SK-N-SH (cell line): ENCODE data around the gene GNB1L. TPM values are rescaled to one million over a fixed set of nuclear protein-coding genes. Genes with fewer than 3 reads are reported as not detected.

Source experiments
- CTCF ChIA-PET: fragments of 300-600, 350-600 bp; formaldehyde crosslinking; extraction: SDS; loops from one replicate; lab custom pipeline; 2021; lab: Yijun Ruan, JAX
- POLR2A ChIA-PET: fragments of 350-600 bp; sonication (Branson Sonifier 250); formaldehyde crosslinking; extraction: SDS; loops from one replicate; lab custom pipeline; 2020; ENCODE audit warnings: antibody characterized with exemption, inconsistent platforms; lab: Yijun Ruan, JAX
- DNase-seq: peaks from one replicate; pipeline ENCODE4 v3.0.0; 2012
- H2AFZ ChIP-seq: fragments of 200-600 bp; sonication (generic); 2 replicates; pipeline ENCODE4 v1.8.1; 2016; ENCODE audit warnings: antibody characterized with exemption, mild to moderate bottlenecking, low read depth
- H3F3A ChIP-seq: fragments of 200-600 bp; sonication (generic); replicated peaks from 2 replicates; pipeline ENCODE3; 2016; ENCODE audit warnings: antibody characterized with exemption, mild to moderate bottlenecking; ENCODE audit not compliant: insufficient read depth
- H3K27ac ChIP-seq, 2 experiments: fragments of 200-500 bp in 1 of 2; fragments of 200-600 bp in 1 of 2; sonication (Bioruptor generic) in 1 of 2; sonication (generic), shearing (Covaris generic) in 1 of 2; 2 replicates each; pipeline versions ENCODE4 v1.5.1 to v1.6.1; 2014 to 2016; ENCODE audit warnings: low read depth in 2 of 2, inconsistent platforms in 1 of 2, low read length in 1 of 2, mild to moderate bottlenecking in 1 of 2, mixed read lengths in 1 of 2
- H3K27me3 ChIP-seq: fragments of 200-600 bp; sonication (generic), shearing (Covaris generic); 2 replicates; pipeline ENCODE4 v1.6.1; 2016; ENCODE audit warnings: mixed run types; ENCODE audit not compliant: insufficient read depth
- H3K36me3 ChIP-seq, 2 experiments: fragments of 200-500 bp in 1 of 2; fragments of 200-600 bp in 1 of 2; sonication (Bioruptor generic) in 1 of 2; sonication (generic) in 1 of 2; replicated peaks in 1 of 2; 2 replicates each; pipeline versions ENCODE3 to v1.5.1; 2014 to 2016; ENCODE audit warnings: low read length in 1 of 2, mild to moderate bottlenecking in 1 of 2; ENCODE audit not compliant: insufficient read depth in 2 of 2, control insufficient read depth in 1 of 2
- H3K4me1 ChIP-seq, 2 experiments: fragments of 200-500 bp in 1 of 2; fragments of 200-600 bp in 1 of 2; sonication (Bioruptor generic) in 1 of 2; sonication (generic), shearing (Covaris generic) in 1 of 2; 2 replicates each; pipeline versions ENCODE4 v1.5.1 to v1.6.1; 2014 to 2016; ENCODE audit warnings: low read depth in 1 of 2, low read length in 1 of 2, mixed run types in 1 of 2; ENCODE audit not compliant: insufficient read depth in 2 of 2, control insufficient read depth in 1 of 2
- H3K4me2 ChIP-seq: fragments of 200-600 bp; sonication (generic), shearing (Covaris generic); 2 replicates; pipeline ENCODE4 v1.6.1; 2017; ENCODE audit warnings: mixed run types
- H3K4me3 ChIP-seq, 2 experiments: fragments of 200-500 bp in 1 of 2; fragments of 200-600 bp in 1 of 2; sonication (Bioruptor generic) in 1 of 2; sonication (generic), shearing (Covaris generic) in 1 of 2; 2 replicates each; pipeline versions ENCODE4 v1.5.1 to v1.8.1; 2014 to 2016; ENCODE audit warnings: low read depth in 2 of 2, inconsistent platforms in 1 of 2, low read length in 1 of 2, mild to moderate bottlenecking in 1 of 2, mixed read lengths in 1 of 2, moderate library complexity in 1 of 2
- H3K79me2 ChIP-seq: fragments of 200-600 bp; sonication (generic); 2 replicates; pipeline ENCODE4 v1.8.1; 2017; ENCODE audit warnings: mild to moderate bottlenecking; ENCODE audit not compliant: insufficient read depth
- H3K9ac ChIP-seq: fragments of 200-600 bp; sonication (generic); 2 replicates; pipeline ENCODE4 v1.6.1; 2017; ENCODE audit warnings: mixed run types
- H3K9me2 ChIP-seq: fragments of 200-600 bp; sonication (generic); 2 replicates; pipeline ENCODE4 v1.6.1; 2017; ENCODE audit warnings: mixed run types
- H3K9me3 ChIP-seq: fragments of 200-600 bp; sonication (generic); 2 replicates; pipeline ENCODE4 v1.6.1; 2017; ENCODE audit warnings: mixed run types, mild to moderate bottlenecking, moderate library complexity
- H4K20me1 ChIP-seq: fragments of 200-600 bp; sonication (generic); 2 replicates; pipeline ENCODE4 v1.6.1; 2017; ENCODE audit warnings: mild to moderate bottlenecking, mixed run types; ENCODE audit not compliant: insufficient read depth
- ELF1 ChIP-seq: IDR thresholded peaks from 2 replicates; pipeline ENCODE4 v1.4.0; 2012
- EP300 ChIP-seq, 2 experiments: IDR thresholded peaks; 2 replicates each; pipeline versions ENCODE4 v1.4.0 to v1.6.1; 2012; ENCODE audit warnings: borderline replicate concordance in 1 of 2, low read depth in 1 of 2, low read length in 1 of 2
- JUND ChIP-seq: IDR thresholded peaks from 2 replicates; pipeline ENCODE4 v1.4.0; 2012
- MEF2A ChIP-seq: IDR thresholded peaks from 2 replicates; pipeline ENCODE4 v1.4.0; 2012; ENCODE audit warnings: low read depth, borderline replicate concordance
- NRF1 ChIP-seq: IDR thresholded peaks from 2 replicates; pipeline ENCODE4 v1.6.1; 2012; ENCODE audit warnings: low read depth, mild to moderate bottlenecking, low read length
- POLR2AphosphoS5 ChIP-seq: IDR thresholded peaks from 2 replicates; pipeline ENCODE4 v1.6.1; 2012; ENCODE audit warnings: low read depth, low read length
- RXRA ChIP-seq: IDR thresholded peaks from 2 replicates; pipeline ENCODE4 v1.4.0; 2012; ENCODE audit warnings: low read depth, mild to moderate bottlenecking, borderline replicate concordance
- TEAD4 ChIP-seq: IDR thresholded peaks from 2 replicates; pipeline ENCODE4 v1.4.0; 2012; ENCODE audit warnings: mild to moderate bottlenecking, borderline replicate concordance; ENCODE audit not compliant: insufficient read depth
- YY1 ChIP-seq: IDR thresholded peaks from 2 replicates; pipeline ENCODE4 v1.4.0; 2012; ENCODE audit warnings: low read depth, mild to moderate bottlenecking
- WGBS: methylation state at CpG from one replicate; pipeline ENCODE4 v1.1.6; 2017; ENCODE audit warnings: low lambda C conversion rate; 5-methylcytosine and 5-hydroxymethylcytosine counted together
- polyA plus RNA-seq, 3 experiments: library from polyadenylated mRNA; depleted of rRNA; stranded (reverse); fragments of >200 nt; gene quantifications; 2 replicates each; pipeline ENCODE4 v1.2.3, GENCODE V29; 2012
- TF ChIP-seq, protein P1 (sequence below): IDR thresholded peaks from 2 replicates; pipeline ENCODE4 v1.4.0; 2012; ENCODE audit warnings: low read depth
- TF ChIP-seq, protein P2 (sequence below): IDR thresholded peaks from 2 replicates; pipeline ENCODE4 v1.4.0; 2012; ENCODE audit warnings: low read depth, borderline replicate concordance
- TF ChIP-seq, protein P3 (sequence below): IDR thresholded peaks from 2 replicates; pipeline ENCODE4; 2012
- TF ChIP-seq, protein P4 (sequence below): IDR thresholded peaks from 2 replicates; pipeline ENCODE4 v1.6.1; 2012; ENCODE audit warnings: mild to moderate bottlenecking, low read depth, low read length, moderate library complexity
- TF ChIP-seq, protein P5 (sequence below): fragments of 200-600 bp; sonication (generic); IDR thresholded peaks from 2 replicates; pipeline ENCODE4 v1.6.1; 2017; ENCODE audit warnings: antibody characterized with exemption, mild to moderate bottlenecking, moderate library complexity

GNB1L gene
- polyA plus RNA-seq, 1 of the 3 experiments (the other 2 are of a cell fraction), result 5.9 TPM

DNA sequence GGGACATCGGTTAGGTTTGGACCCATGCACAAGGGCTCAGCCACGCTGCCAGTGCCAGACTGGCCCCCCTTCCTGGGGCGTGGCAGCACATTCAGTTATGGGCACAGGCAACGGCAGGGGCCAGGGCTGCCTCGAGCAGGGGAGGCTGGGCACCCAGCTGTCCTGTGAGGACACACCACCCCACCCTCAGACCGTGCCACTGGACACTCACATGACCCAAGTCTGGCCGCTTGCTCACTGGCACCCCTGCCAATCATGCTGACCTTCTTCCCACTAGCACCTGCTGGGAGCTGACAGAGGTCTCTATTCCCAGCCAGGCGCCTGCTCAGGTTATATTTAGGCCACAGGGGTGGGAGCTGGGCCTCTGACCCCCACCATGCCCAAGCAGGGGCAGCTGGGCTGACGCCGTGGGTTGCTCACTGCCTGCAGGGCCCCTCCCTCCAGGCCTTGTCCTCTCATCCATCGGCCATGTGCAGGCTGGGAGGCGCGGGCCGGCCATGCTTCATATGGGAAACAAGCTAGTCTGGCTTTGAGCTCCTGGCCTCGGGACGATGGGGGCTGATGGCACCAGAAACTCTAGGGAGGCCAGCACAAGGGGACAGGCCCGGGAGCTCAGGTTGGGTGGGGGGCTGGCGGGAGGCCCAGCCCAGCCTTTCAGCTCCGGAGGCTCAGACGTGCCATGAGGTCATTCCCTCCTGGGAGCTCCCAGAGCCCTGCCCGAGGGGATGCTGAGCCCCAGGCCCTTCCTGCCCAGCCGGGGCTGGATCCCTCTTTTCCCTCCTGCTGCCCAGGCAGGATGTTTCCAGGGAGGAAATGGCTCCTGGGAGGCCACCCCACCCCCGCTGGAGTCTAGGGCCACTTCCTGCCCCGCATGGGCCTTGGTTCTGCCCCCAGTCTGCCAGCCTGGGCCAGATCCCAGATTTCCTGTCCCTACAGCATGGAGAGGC is 109.2 kb downstream of the GNB1L start:
- 89% methylated on average over 9 of the region's 24 CpGs for WGBS
- H3K79me2 ChIP-seq, result no peaks in the 10 kb centered on the region
- no peaks in the 10 kb centered on the region for H3K36me3 ChIP-seq
- peak overlapping the region; percentile 29; the same call in 1 of the 2 replicates for H2AFZ ChIP-seq
- ChIA-PET CTCF (interaction anchor here (0.9 to 4.7 kb wide), 11 partner anchors 11 to 182 kb away, joined by 3 to 54 read pairs (median 3); no protein-coding TSS in a partner anchor), POLR2A (interaction anchor here (0.6 kb wide), 1 partner anchor 39 kb away, joined by 3 read pairs; no protein-coding TSS in a partner anchor)
- H3K4me1 ChIP-seq, result peaks cover 0 to 15% of the 10 kb centered on the region in 2 experiments; a peak in 1 of 4 replicates
- H3K4me2 ChIP-seq, result no peak overlapping the region
- no peaks in the 10 kb centered on the region for H3K9me3 ChIP-seq
- no peaks in the 10 kb centered on the region for H4K20me1 ChIP-seq
- no peak overlapping the region for H3K9ac ChIP-seq
- TF ChIP-seq NRF1 (no peak), ELF1 (no peak), RXRA (no peak), YY1 (no peak), MEF2A (no peak), JUND (no peak), TEAD4 (no peak), EP300 (IDR thresholded peaks at IDR 0.05; ENCODE audit: borderline replicate concordance in 1 of 2, low read depth in 1 of 2, low read length in 1 of 2) (no peak), POLR2AphosphoS5 (no peak)
- TF ChIP-seq, protein P1, sequence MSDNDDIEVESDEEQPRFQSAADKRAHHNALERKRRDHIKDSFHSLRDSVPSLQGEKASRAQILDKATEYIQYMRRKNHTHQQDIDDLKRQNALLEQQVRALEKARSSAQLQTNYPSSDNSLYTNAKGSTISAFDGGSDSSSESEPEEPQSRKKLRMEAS, result no peak
- TF ChIP-seq, protein P2, sequence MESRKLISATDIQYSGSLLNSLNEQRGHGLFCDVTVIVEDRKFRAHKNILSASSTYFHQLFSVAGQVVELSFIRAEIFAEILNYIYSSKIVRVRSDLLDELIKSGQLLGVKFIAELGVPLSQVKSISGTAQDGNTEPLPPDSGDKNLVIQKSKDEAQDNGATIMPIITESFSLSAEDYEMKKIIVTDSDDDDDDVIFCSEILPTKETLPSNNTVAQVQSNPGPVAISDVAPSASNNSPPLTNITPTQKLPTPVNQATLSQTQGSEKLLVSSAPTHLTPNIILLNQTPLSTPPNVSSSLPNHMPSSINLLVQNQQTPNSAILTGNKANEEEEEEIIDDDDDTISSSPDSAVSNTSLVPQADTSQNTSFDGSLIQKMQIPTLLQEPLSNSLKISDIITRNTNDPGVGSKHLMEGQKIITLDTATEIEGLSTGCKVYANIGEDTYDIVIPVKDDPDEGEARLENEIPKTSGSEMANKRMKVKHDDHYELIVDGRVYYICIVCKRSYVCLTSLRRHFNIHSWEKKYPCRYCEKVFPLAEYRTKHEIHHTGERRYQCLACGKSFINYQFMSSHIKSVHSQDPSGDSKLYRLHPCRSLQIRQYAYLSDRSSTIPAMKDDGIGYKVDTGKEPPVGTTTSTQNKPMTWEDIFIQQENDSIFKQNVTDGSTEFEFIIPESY, result no peak
- TF ChIP-seq, protein P3, sequence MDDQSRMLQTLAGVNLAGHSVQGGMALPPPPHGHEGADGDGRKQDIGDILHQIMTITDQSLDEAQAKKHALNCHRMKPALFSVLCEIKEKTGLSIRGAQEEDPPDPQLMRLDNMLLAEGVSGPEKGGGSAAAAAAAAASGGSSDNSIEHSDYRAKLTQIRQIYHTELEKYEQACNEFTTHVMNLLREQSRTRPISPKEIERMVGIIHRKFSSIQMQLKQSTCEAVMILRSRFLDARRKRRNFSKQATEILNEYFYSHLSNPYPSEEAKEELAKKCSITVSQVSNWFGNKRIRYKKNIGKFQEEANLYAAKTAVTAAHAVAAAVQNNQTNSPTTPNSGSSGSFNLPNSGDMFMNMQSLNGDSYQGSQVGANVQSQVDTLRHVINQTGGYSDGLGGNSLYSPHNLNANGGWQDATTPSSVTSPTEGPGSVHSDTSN, result no peak
- TF ChIP-seq, protein P4, sequence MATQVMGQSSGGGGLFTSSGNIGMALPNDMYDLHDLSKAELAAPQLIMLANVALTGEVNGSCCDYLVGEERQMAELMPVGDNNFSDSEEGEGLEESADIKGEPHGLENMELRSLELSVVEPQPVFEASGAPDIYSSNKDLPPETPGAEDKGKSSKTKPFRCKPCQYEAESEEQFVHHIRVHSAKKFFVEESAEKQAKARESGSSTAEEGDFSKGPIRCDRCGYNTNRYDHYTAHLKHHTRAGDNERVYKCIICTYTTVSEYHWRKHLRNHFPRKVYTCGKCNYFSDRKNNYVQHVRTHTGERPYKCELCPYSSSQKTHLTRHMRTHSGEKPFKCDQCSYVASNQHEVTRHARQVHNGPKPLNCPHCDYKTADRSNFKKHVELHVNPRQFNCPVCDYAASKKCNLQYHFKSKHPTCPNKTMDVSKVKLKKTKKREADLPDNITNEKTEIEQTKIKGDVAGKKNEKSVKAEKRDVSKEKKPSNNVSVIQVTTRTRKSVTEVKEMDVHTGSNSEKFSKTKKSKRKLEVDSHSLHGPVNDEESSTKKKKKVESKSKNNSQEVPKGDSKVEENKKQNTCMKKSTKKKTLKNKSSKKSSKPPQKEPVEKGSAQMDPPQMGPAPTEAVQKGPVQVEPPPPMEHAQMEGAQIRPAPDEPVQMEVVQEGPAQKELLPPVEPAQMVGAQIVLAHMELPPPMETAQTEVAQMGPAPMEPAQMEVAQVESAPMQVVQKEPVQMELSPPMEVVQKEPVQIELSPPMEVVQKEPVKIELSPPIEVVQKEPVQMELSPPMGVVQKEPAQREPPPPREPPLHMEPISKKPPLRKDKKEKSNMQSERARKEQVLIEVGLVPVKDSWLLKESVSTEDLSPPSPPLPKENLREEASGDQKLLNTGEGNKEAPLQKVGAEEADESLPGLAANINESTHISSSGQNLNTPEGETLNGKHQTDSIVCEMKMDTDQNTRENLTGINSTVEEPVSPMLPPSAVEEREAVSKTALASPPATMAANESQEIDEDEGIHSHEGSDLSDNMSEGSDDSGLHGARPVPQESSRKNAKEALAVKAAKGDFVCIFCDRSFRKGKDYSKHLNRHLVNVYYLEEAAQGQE, result no peak
- TF ChIP-seq, protein P5, sequence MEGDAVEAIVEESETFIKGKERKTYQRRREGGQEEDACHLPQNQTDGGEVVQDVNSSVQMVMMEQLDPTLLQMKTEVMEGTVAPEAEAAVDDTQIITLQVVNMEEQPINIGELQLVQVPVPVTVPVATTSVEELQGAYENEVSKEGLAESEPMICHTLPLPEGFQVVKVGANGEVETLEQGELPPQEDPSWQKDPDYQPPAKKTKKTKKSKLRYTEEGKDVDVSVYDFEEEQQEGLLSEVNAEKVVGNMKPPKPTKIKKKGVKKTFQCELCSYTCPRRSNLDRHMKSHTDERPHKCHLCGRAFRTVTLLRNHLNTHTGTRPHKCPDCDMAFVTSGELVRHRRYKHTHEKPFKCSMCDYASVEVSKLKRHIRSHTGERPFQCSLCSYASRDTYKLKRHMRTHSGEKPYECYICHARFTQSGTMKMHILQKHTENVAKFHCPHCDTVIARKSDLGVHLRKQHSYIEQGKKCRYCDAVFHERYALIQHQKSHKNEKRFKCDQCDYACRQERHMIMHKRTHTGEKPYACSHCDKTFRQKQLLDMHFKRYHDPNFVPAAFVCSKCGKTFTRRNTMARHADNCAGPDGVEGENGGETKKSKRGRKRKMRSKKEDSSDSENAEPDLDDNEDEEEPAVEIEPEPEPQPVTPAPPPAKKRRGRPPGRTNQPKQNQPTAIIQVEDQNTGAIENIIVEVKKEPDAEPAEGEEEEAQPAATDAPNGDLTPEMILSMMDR, result no peak
- H3K9me2 ChIP-seq, result no peaks in the 10 kb centered on the region
- H3K27ac ChIP-seq, result no peak overlapping the region
- no peak for DNase-seq
- H3F3A ChIP-seq, result no peaks in the 10 kb centered on the region
- no peak overlapping the region for H3K4me3 ChIP-seq
- no peaks in the 10 kb centered on the region for H3K27me3 ChIP-seq
